ENCODE data around the gene PHF23.

The PHF23 gene

GRCh38 chr17:7239091-7240027 lies at the start of gene PHF23:
PHF23 (minus strand) TSS chr17:7239457; CDS start chr17:7239279, 178 bp downstream.
- peak; percentile 93 for DNase-seq

GRCh38 chr17:7285679-7286078 lies 46.4 kb upstream of the PHF23 start:
- no peak for DNase-seq

GRCh38 chr17:7284911-7285310 lies 45.7 kb upstream of the PHF23 start:
- no peak for DNase-seq

DNA sequence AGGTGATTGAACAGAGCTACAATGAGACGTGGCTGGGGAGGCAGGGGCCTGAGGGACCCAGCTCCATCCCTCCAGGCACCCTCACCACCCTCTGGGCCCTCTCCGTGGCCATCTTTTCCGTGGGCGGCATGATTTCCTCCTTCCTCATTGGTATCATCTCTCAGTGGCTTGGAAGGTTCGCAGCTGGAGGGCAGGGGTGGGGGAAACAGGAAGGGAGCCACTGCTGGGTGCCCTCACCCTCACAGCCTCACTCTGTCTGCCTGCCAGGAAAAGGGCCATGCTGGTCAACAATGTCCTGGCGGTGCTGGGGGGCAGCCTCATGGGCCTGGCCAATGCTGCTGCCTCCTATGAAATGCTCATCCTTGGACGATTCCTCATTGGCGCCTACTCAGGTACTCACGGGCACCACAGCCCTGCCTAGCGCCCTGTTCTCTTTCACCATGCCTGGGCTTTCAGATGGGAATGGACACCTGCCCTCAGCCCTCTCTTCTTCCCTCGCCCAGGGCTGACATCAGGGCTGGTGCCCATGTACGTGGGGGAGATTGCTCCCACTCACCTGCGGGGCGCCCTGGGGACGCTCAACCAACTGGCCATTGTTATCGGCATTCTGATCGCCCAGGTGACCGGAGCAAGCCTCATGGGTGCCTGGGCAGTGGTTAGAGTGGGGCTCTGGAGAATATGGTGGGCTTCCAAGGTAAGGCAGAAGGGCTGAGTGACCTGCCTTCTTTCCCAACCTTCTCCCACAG lies 44.4 kb upstream of the PHF23 start:
- DNase-seq, result no peak

- no peak for DNase-seq
Measured at GRCh38 chr17:7282752-7283321, 43.6 kb upstream of the PHF23 start.

DNA sequence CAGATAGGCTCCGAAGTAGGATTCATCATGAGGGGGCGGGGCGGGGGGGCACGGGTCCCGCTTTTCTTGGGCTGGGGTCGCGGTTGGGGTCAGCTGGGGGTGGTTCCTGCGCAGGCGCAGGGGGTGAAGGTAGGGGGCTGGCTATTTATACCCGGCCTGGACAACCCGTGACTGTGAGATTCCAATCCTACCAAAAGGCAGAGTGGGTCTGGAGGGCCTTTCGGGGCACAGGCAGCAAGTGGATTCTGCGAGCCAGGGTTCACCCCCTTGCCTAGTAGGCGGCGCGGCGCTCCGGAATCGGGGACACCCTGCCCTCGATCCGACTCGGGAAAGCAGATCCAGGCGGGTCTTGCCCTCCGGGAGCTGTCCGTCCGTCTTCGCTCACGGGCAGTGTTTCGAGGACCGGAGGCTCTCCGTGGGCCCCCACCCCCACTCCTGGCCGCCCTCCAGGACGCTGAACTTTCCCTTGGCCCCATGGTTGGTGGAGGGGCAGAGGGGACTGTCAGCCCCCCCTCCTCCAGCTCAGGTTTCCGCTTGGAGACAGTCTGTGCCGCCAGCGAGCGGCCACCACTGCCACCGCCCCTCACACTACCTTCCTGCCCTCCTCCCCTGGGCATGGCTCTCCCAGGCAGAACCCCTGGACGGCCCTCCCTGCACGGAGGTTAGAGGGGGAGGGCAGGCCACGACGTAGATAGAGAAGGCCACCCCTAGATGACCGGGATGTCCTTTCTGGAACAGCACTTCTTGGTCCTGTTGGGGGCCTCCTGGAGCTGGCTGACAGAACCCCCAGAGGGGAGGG lies 42.9 kb upstream of the PHF23 start:
- no peak for DNase-seq

- DNase-seq, result peak; percentile 74
Measured at GRCh38 chr17:7281074-7281952, 42.1 kb upstream of the PHF23 start, which contains the start of gene SLC2A4. SLC2A4 (plus strand) TSS chr17:7281718; CDS start chr17:7281935, 217 bp downstream.

- DNase-seq, result peak; percentile 16
Measured at GRCh38 chr17:7280519-7281073, 41.3 kb upstream of the PHF23 start.

- no peak for DNase-seq
Measured at GRCh38 chr17:7279448-7279847, 40.2 kb upstream of the PHF23 start.

DNA sequence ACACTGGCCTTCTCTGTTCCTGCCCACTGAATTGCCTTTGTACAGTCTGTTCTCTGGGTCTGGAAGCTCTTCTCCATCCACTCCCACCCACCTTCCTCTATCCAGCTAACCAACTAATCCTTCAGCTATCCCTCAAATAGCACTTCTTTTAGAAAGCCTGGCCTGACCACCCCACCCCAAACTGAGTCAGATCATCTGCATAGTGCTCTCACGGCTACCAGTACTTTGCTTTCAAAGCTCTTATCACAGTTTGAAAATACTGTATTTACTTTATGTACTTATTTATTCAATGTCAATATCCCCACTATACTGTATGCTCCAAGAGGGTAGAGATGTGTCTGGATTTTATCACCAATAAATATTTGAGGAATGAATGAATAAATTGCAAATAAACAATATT lies 27.5 kb upstream of the PHF23 start:
- no peak for DNase-seq

- DNase-seq, result no peak
Measured at GRCh38 chr17:7263801-7264078, 24.5 kb upstream of the PHF23 start.

GRCh38 chr17:7262935-7263800 lies 23.9 kb upstream of the PHF23 start:
- no peak for DNase-seq

GRCh38 chr17:7262192-7262934 lies 23.1 kb upstream of the PHF23 start, which contains the start of gene CLDN7:
CLDN7 (minus strand) TSS chr17:7262478; CDS start chr17:7262043, 435 bp downstream.
- DNase-seq, result peak; percentile 55

- no peak for DNase-seq
Measured at GRCh38 chr17:7261379-7262191, 22.3 kb upstream of the PHF23 start.

- no peak for DNase-seq
Measured at GRCh38 chr17:7260651-7261378, 21.6 kb upstream of the PHF23 start.

DNA sequence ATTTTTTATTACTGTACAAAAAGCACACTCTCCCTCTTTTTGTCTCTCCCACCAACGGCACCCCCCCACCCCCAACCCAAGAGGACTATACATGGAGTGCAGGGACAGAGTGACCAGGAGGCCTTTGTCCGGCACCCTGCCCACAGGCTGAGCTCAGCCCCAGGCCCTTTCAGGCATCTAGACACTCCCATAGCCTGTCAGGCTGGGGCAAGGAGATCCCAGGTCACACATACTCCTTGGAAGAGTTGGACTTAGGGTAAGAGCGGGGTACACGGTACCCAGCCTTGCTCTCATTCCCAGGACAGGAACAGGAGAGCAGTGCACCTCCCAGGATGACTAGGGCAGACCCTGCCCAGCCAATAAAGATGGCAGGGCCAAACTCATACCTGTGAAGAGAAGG lies 20.9 kb upstream of the PHF23 start:
- no peak for DNase-seq

- no peak for DNase-seq
Measured at GRCh38 chr17:7259555-7259889, 20.3 kb upstream of the PHF23 start.
